Thyroid gland (tissue), 4 donors: ENCODE measurements around the gene REST. TPM values are rescaled to one million over a fixed set of nuclear protein-coding genes. Genes with fewer than 3 reads are reported as not detected.

Experiments
- DNase-seq, 2 donors: peaks; one replicate each; pipeline ENCODE4 v3.0.0-alpha.2; 2019
- H3K27ac ChIP-seq, 3 donors: fragments of 200-600 bp; sonication (generic); 1 replicate in 2 of 3; 2 replicates in 1 of 3; pipeline ENCODE4 v1.5.1; 2016 to 2019; ENCODE audit warnings: mild to moderate bottlenecking in 1 of 3, moderate library complexity in 1 of 3
- H3K27me3 ChIP-seq: fragments of 200-600 bp; sonication (generic); one replicate; pipeline ENCODE4 v1.5.1; 2019
- H3K36me3 ChIP-seq, 2 donors: fragments of 200-600 bp; sonication (generic); one replicate each; pipeline ENCODE4 v1.5.1; 2016 to 2019
- H3K4me1 ChIP-seq, 2 donors: fragments of 200-600 bp; sonication (generic); one replicate each; pipeline ENCODE4 v1.5.1; 2017 to 2019
- H3K4me3 ChIP-seq, 3 donors: fragments of 200-600 bp; sonication (generic); replicated peaks in 1 of 3; 1 replicate in 2 of 3; 2 replicates in 1 of 3; pipeline ENCODE4 v1.5.1; 2016; ENCODE audit warnings: mild to moderate bottlenecking in 1 of 3
- H3K9me3 ChIP-seq: fragments of 200-600 bp; sonication (generic); one replicate; pipeline ENCODE4 v1.5.1; 2017
- CTCF ChIP-seq, 6 experiments: fragments of 200-600 bp in 3 of 6; fragments of 450-650 bp in 3 of 6; sonication (generic) in 3 of 6; IDR thresholded peaks; one replicate each; pipeline ENCODE4 v1.5.1; 2016 to 2019; ENCODE audit warnings: antibody characterized with exemption in 6 of 6, mild to moderate bottlenecking in 2 of 6, inconsistent platforms in 1 of 6, moderate library complexity in 1 of 6
- POLR2A ChIP-seq, 2 donors: fragments of 450-650 bp; IDR thresholded peaks; one replicate each; pipeline ENCODE4 v1.6.1; 2017; ENCODE audit warnings: antibody characterized with exemption in 2 of 2, mild to moderate bottlenecking in 2 of 2, moderate library complexity in 1 of 2
- WGBS, 2 donors: methylation state at CpG; one replicate each; pipeline ENCODE4 v1.1.5; 2017; 5-methylcytosine and 5-hydroxymethylcytosine counted together
- intact Hi-C: fragments of 100-400 bp; cut with DNase I; formaldehyde crosslinking; loops from one replicate; pipeline ENCODE4 v1.15.1; 2023
- total RNA-seq, 4 donors: library from RNA; depleted of rRNA; stranded (reverse); fragments of >200 nt; gene quantifications; one replicate each; pipeline ENCODE4 v1.2.3, GENCODE V29; 2016

Gene REST
- total RNA-seq, 4 donors from 2014 or later = 33.2 to 50.3 (median 41.1) TPM

GRCh38 chr4:56953680-56954520, 46.2 kb downstream of the REST start:
- no peaks in the 10 kb centered on the region for H3K27me3 ChIP-seq
- peaks cover 3 to 5% of the 10 kb centered on the region in 2 donors for H3K4me1 ChIP-seq
- no peak overlapping the region for H3K4me3 ChIP-seq
- DNase-seq = no peak
- H3K27ac ChIP-seq = no peak overlapping the region
- WGBS, 2 donors = 86 to 93% methylated on average over 9 of the region's 9 CpGs
- TF ChIP-seq CTCF (IDR thresholded peaks at IDR 0.05) (no peak), POLR2A (IDR thresholded peaks at IDR 0.05) (no peak)
- intact Hi-C loops = no loop called here
- H3K9me3 ChIP-seq = no peaks in the 10 kb centered on the region
- no peaks in the 10 kb centered on the region for H3K36me3 ChIP-seq

GRCh38 chr4:56958111-56958517, 50.4 kb downstream of the REST start:
- no peak overlapping the region for H3K4me3 ChIP-seq
- peaks cover 3 to 5% of the 10 kb centered on the region in 2 donors for H3K4me1 ChIP-seq
- H3K9me3 ChIP-seq = no peaks in the 10 kb centered on the region
- intact Hi-C loops = no loop called here
- WGBS, 2 donors = 18 to 22% methylated on average over 7 of the region's 7 CpGs
- TF ChIP-seq CTCF (IDR thresholded peaks at IDR 0.05) (no peak), POLR2A (IDR thresholded peaks at IDR 0.05) (no peak)
- peak; percentile 72 to 90 for DNase-seq
- H3K27me3 ChIP-seq = no peaks in the 10 kb centered on the region
- peaks cover 2 to 10% of the 10 kb centered on the region in 2 donors for H3K36me3 ChIP-seq
- H3K27ac ChIP-seq = peak overlapping the region in 2 of 3 donors; percentile 30 to 32

- Histone ChIP-seq H3K4me1 (peaks cover 3 to 5% of the 10 kb centered on the region in 2 donors), H3K9me3 (no peaks in the 10 kb centered on the region), H3K4me3 (no peak overlapping the region), H3K27me3 (no peaks in the 10 kb centered on the region), H3K27ac (no peak overlapping the region), H3K36me3 (peaks cover 10 to 11% of the 10 kb centered on the region in 2 donors)
- intact Hi-C loops = no loop called here
- WGBS, 2 donors = 76 to 88% methylated on average over 1 of the region's 1 CpG
- no peak for TF ChIP-seq CTCF (IDR thresholded peaks at IDR 0.05)
- TF ChIP-seq POLR2A (IDR thresholded peaks at IDR 0.05) = no peak
- DNase-seq = no peak
Measured at GRCh38 chr4:56959100-56959499, 51.4 kb downstream of the REST start.

- H3K27ac ChIP-seq = no peak overlapping the region
- peaks cover 10 to 29% of the 10 kb centered on the region in 2 donors for H3K36me3 ChIP-seq
- 95 to 100% methylated on average over 2 of the region's 2 CpGs for WGBS, 2 donors
- intact Hi-C loops = no loop called here
- peaks cover 3 to 5% of the 10 kb centered on the region in 2 donors for H3K4me1 ChIP-seq
- H3K4me3 ChIP-seq = no peak overlapping the region
- H3K9me3 ChIP-seq = no peaks in the 10 kb centered on the region
- TF ChIP-seq CTCF (IDR thresholded peaks at IDR 0.05) (no peak), POLR2A (IDR thresholded peaks at IDR 0.05) (no peak)
- H3K27me3 ChIP-seq = no peaks in the 10 kb centered on the region
- DNase-seq = no peak
Measured at GRCh38 chr4:56961107-56961500, 53.4 kb downstream of the REST start.

GRCh38 chr4:56971383-56971782, 63.7 kb downstream of the REST start:
- H3K4me3 ChIP-seq = no peak overlapping the region
- H3K9me3 ChIP-seq = no peaks in the 10 kb centered on the region
- intact Hi-C loops = loop anchor here (10.0 kb wide), 1 partner anchor 67 kb away; the partner anchor contains the start of gene REST
- H3K27me3 ChIP-seq = no peaks in the 10 kb centered on the region
- no peak for DNase-seq
- H3K27ac ChIP-seq = no peak overlapping the region
- peaks cover 49 to 52% of the 10 kb centered on the region in 2 donors for H3K36me3 ChIP-seq
- peaks cover 13 to 16% of the 10 kb centered on the region in 2 donors for H3K4me1 ChIP-seq
- TF ChIP-seq CTCF (IDR thresholded peaks at IDR 0.05) (no peak), POLR2A (IDR thresholded peaks at IDR 0.05) (no peak)
- WGBS, 2 donors = 95% methylated on average over 2 of the region's 2 CpGs
